Measurements from ENCODE around the gene SNX22. TPM values are rescaled to one million over a fixed set of nuclear protein-coding genes. Genes with fewer than 3 reads are reported as not detected.

The SNX22 gene
- total and polyA plus RNA-seq, 9 of the 15 experiments (the other 6 are each of a cell fraction or from before 2014, with no cell fraction given), result 0.91 to 3.0 (median 2.0) TPM

- no peak for TF ChIP-seq ZNF277 (CRISPR knock-in tag; IDR thresholded peaks at IDR 0.05; ENCODE audit: borderline replicate concordance)
- TF ChIP-seq CBX2 (IDR thresholded peaks at IDR 0.05; ENCODE audit: insufficient read depth, low read length, poor library complexity, severe bottlenecking), result no peak
- TF ChIP-seq ZNF121 (CRISPR knock-in tag; conservative IDR thresholded peaks at IDR 0.05), result no peak
- TF ChIP-seq NFYB (IDR thresholded peaks at IDR 0.05; ENCODE audit: extremely low read depth, insufficient read length), result no peak
- no peak for TF ChIP-seq ZNF696 (CRISPR knock-in tag; conservative IDR thresholded peaks at IDR 0.05)
- no peak for TF ChIP-seq NR2C1 (IDR thresholded peaks at IDR 0.05)
- no peak for TF ChIP-seq NR2C1 (tag; IDR thresholded peaks at IDR 0.05)
- TF ChIP-seq FOXM1 (IDR thresholded peaks at IDR 0.05; ENCODE audit: low read depth), result no peak
- no peak for TF ChIP-seq FOXM1 (CRISPR knock-in tag; IDR thresholded peaks at IDR 0.05; ENCODE audit: low read depth)
- no peak for TF ChIP-seq PTTG1 (tag; IDR thresholded peaks at IDR 0.05; ENCODE audit: low read depth)
- peak; percentile 85 for TF ChIP-seq RAD51 (IDR thresholded peaks at IDR 0.05; ENCODE audit: borderline replicate concordance, low read depth)
- no peak for TF ChIP-seq ZNF24 (IDR thresholded peaks at IDR 0.05)
- no peak for TF ChIP-seq CAMTA2 (CRISPR knock-in tag; conservative IDR thresholded peaks at IDR 0.05)
- TF ChIP-seq RBM17 (IDR thresholded peaks at IDR 0.05; ENCODE audit: borderline replicate concordance, low read depth, low read length), result no peak
- no peak for TF ChIP-seq LARP7 (IDR thresholded peaks at IDR 0.05)
- no peak for TF ChIP-seq SLC30A9 (CRISPR knock-in tag; IDR thresholded peaks at IDR 0.05)
- TF ChIP-seq JUN (IDR thresholded peaks at IDR 0.05; ENCODE audit: borderline replicate concordance, low read depth, low read length), result no peak
- TF ChIP-seq JUN (CRISPR knock-in tag; IDR thresholded peaks at IDR 0.05; ENCODE audit: borderline replicate concordance), result no peak
- TF ChIP-seq CBX5 (IDR thresholded peaks at IDR 0.05; ENCODE audit: borderline replicate concordance, low read depth), result no peak
- no peak for TF ChIP-seq TOE1 (IDR thresholded peaks at IDR 0.05; ENCODE audit: borderline replicate concordance)
- TF ChIP-seq TOE1 (CRISPR knock-in tag; IDR thresholded peaks at IDR 0.05; ENCODE audit: borderline replicate concordance, low read depth), result no peak
- no peak for TF ChIP-seq CBX3 (IDR thresholded peaks at IDR 0.05; ENCODE audit: borderline replicate concordance in 1 of 2, low read length in 2 of 2)
- TF ChIP-seq XRCC3 (IDR thresholded peaks at IDR 0.05), result no peak
- TF ChIP-seq ELK3 (CRISPR knock-in tag; IDR thresholded peaks at IDR 0.05), result no peak
- TF ChIP-seq FOXJ3 (CRISPR knock-in tag; IDR thresholded peaks at IDR 0.05), result no peak
- no peak for TF ChIP-seq RFX5 (IDR thresholded peaks at IDR 0.05; ENCODE audit: low read depth, low read length)
- TF ChIP-seq ZNF184 (CRISPR knock-in tag; IDR thresholded peaks at IDR 0.05), result no peak
- TF ChIP-seq DACH1 (IDR thresholded peaks at IDR 0.05; ENCODE audit: partially characterized antibody), result peak; percentile 33
- peak; percentile 83 for TF ChIP-seq ZFP1 (CRISPR knock-in tag; IDR thresholded peaks at IDR 0.05)
- no peak for TF ChIP-seq ZKSCAN8 (CRISPR knock-in tag; IDR thresholded peaks at IDR 0.05)
- no peak for TF ChIP-seq GTF2A2 (tag; IDR thresholded peaks at IDR 0.05)
Measured at GRCh38 chr15:64105113-64105704, 46.3 kb upstream of the SNX22 start (continued).

All from K562 (cell line).